Measurements from ENCODE around the gene SEC23A. TPM values are rescaled to one million over a fixed set of nuclear protein-coding genes. Genes with fewer than 3 reads are reported as not detected.

Gene SEC23A
- total RNA-seq, 2 donors from 2014 or later: 48.9 to 65.2 TPM

DNA sequence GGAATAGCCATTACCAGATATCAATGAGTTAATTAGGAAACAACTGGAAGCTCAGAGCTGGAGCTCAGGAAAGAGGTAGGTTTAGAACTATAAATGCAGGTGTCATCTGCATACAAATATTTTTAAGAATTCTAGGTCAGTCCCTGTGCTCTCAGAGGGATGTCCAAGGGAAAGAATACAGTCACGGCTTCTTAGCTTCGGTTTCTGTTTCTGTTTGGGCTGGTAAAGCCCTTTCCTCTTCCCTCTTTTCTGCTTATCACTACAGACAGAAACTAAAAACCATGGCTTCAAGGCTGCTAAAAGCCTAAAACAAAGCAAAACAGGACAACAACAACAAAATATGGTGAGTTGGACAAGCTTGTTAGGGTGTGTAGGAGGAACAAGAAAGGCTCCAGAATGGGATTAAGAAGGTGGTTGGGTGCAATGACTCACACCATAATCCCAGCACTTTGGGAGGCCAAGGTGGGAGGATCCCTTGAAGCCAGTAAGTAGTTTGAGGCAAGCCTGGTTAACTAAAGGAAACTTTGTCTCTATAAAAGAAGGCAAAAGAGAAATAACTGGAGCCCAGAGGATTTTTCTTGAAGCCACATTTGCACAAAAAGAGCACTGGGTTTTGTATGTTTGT is 113.0 kb downstream of the SEC23A start:
- no peaks in the 10 kb centered on the region for H3K36me3 Mint-ChIP-seq
- H3K27ac Mint-ChIP-seq: peak overlapping the region in 1 of 2 donors; percentile 62

GRCh38 chr14:38987781-38988180 is 115.3 kb downstream of the SEC23A start:
- Mint-ChIP-seq H3K36me3 (no peaks in the 10 kb centered on the region), H3K27ac (no peak overlapping the region), H3K9me3 (no peaks in the 10 kb centered on the region)
- DNase-seq (ENCODE audit: low spot score in 2 of 2) (no peak), ATAC-seq (no peak)

More for the DNA sequence above, 113.0 kb downstream of the SEC23A start:
- H3K9me3 Mint-ChIP-seq: no peaks in the 10 kb centered on the region
- peak in 1 of 2 donors; percentile 29 for ATAC-seq
- no peak for DNase-seq (ENCODE audit: low spot score in 2 of 2)

DNA sequence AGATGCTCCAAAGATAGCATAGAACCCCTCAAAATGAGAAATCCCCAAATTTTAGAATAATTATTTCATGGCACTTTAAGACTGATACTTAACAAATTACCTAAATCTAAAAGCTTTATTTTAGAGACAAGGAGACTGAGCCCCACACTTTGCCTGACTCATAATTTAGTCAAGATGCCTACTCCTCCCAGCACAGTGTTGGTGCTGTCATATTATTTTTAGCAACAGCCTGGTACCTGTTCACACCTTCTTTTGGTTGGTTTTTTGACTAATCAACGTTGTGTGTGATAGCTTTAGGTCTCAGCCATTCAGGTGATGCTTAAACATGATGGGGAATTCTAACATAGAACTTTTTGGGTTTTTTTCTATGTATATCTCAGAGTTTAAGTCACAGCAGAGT is 120.2 kb downstream of the SEC23A start:
- Mint-ChIP-seq H3K36me3 (peaks cover 0 to 9% of the 10 kb centered on the region in 2 donors), H3K9me3 (peaks cover 10 to 14% of the 10 kb centered on the region in 2 donors), H3K27ac (no peak overlapping the region)
- no peak for DNase-seq (ENCODE audit: low spot score in 2 of 2)
- ATAC-seq: no peak

GRCh38 chr14:38982278-38982677 is 120.8 kb downstream of the SEC23A start:
- Mint-ChIP-seq H3K36me3 (peaks cover 0 to 9% of the 10 kb centered on the region in 2 donors), H3K27ac (no peak overlapping the region), H3K9me3 (peaks cover 13 to 16% of the 10 kb centered on the region in 2 donors)
- ATAC-seq (no peak), DNase-seq (ENCODE audit: low spot score in 2 of 2) (no peak)

Other genes with a start within 250 kb of the SEC23A start
- gene GEMIN2, start 11.1 kb upstream of the SEC23A start, total RNA-seq: 10 to 100 TPM; 25.0 to 49.0 TPM
- gene TRAPPC6B, start 67.1 kb upstream of the SEC23A start, total RNA-seq: 10 to 100 TPM; 21.5 to 29.4 TPM
- 100 to 1,000 TPM; 114 to 122 TPM for gene PNN, start 72.0 kb upstream of the SEC23A start, total RNA-seq
- gene MIA2, start 130.7 kb upstream of the SEC23A start, total RNA-seq: 10 to 100 TPM; 17.6 to 19.0 TPM